HL-60 (cell line): ENCODE results near the gene THBS3.
A peak's percentile ranks its signal among the peaks of the same experiment; 100 is the strongest.
"Not testable (repeated sequence)": the region's sequence is repeated elsewhere in the genome, so short reads cannot be mapped to it uniquely, and the experiment has no call there.

Experiments
- DNase-seq, 2 experiments: peaks; one replicate each; pipeline ENCODE4 v3.0.0-alpha.2; 2010 to 2020; ENCODE audit warnings: low read depth in 1 of 2, low spot score in 1 of 2
- H3K27ac ChIP-seq: fragments of 250-450 bp; sonication (Bioruptor Pico); replicated peaks from 2 replicates; pipeline ENCODE4 v1.5.1; 2020; ENCODE audit warnings: mild to moderate bottlenecking, moderate library complexity
- H3K27me3 ChIP-seq: fragments of 250-450 bp; sonication (Bioruptor Pico); 2 replicates; pipeline ENCODE4 v1.5.1; 2021; ENCODE audit warnings: mild to moderate bottlenecking, moderate library complexity; ENCODE audit not compliant: insufficient read depth, poor library complexity, severe bottlenecking
- H3K4me3 ChIP-seq: replicated peaks from 2 replicates; pipeline ENCODE4 v1.5.1; 2011; ENCODE audit warnings: mild to moderate bottlenecking, control low read depth, low read length; ENCODE audit not compliant: insufficient read depth
- GABPA ChIP-seq: IDR thresholded peaks from 2 replicates; pipeline ENCODE4 v1.6.1; 2012; ENCODE audit warnings: low read depth
- POLR2AphosphoS5 ChIP-seq: IDR thresholded peaks from 2 replicates; pipeline ENCODE4 v1.6.1; 2012; ENCODE audit warnings: low read depth
- SPI1 ChIP-seq: IDR thresholded peaks from 2 replicates; pipeline ENCODE4 v1.6.1; 2012; ENCODE audit warnings: low read depth, mild to moderate bottlenecking, borderline replicate concordance
- TF ChIP-seq, protein P1 (sequence below): IDR thresholded peaks from 2 replicates; pipeline ENCODE4 v1.6.1; 2012; ENCODE audit warnings: low read depth; ENCODE audit not compliant: insufficient replicate concordance
- TF ChIP-seq, protein P2 (sequence below): IDR thresholded peaks from one replicate; pipeline ENCODE4 v1.5.1; 2011; ENCODE audit warnings: low read length, control low read depth, inconsistent platforms; ENCODE audit not compliant: insufficient read depth

THBS3 gene

DNA sequence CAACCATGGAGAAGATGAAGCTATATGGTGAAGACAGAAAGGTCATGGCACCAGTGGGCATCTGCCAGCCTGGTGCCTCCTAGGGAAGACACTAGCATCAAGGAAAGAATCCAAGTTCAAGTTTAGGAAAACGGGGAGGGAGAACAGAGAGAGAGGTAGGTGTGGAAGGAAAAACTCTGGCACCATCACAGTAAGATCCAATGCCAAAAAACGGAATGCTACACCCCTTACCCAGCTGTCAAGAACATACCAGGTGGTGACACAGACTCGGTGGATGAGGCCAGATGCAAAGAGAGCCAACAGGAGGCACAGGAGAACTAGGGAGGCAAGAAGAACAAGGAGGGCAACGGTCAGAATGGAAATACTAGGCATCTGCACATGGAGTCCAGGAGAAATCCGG, 38.2 kb downstream of the THBS3 start:
- TF ChIP-seq SPI1 (no peak), POLR2AphosphoS5 (no peak), GABPA (no peak)
- TF ChIP-seq, protein P1, sequence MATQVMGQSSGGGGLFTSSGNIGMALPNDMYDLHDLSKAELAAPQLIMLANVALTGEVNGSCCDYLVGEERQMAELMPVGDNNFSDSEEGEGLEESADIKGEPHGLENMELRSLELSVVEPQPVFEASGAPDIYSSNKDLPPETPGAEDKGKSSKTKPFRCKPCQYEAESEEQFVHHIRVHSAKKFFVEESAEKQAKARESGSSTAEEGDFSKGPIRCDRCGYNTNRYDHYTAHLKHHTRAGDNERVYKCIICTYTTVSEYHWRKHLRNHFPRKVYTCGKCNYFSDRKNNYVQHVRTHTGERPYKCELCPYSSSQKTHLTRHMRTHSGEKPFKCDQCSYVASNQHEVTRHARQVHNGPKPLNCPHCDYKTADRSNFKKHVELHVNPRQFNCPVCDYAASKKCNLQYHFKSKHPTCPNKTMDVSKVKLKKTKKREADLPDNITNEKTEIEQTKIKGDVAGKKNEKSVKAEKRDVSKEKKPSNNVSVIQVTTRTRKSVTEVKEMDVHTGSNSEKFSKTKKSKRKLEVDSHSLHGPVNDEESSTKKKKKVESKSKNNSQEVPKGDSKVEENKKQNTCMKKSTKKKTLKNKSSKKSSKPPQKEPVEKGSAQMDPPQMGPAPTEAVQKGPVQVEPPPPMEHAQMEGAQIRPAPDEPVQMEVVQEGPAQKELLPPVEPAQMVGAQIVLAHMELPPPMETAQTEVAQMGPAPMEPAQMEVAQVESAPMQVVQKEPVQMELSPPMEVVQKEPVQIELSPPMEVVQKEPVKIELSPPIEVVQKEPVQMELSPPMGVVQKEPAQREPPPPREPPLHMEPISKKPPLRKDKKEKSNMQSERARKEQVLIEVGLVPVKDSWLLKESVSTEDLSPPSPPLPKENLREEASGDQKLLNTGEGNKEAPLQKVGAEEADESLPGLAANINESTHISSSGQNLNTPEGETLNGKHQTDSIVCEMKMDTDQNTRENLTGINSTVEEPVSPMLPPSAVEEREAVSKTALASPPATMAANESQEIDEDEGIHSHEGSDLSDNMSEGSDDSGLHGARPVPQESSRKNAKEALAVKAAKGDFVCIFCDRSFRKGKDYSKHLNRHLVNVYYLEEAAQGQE: no peak
- TF ChIP-seq, protein P2, sequence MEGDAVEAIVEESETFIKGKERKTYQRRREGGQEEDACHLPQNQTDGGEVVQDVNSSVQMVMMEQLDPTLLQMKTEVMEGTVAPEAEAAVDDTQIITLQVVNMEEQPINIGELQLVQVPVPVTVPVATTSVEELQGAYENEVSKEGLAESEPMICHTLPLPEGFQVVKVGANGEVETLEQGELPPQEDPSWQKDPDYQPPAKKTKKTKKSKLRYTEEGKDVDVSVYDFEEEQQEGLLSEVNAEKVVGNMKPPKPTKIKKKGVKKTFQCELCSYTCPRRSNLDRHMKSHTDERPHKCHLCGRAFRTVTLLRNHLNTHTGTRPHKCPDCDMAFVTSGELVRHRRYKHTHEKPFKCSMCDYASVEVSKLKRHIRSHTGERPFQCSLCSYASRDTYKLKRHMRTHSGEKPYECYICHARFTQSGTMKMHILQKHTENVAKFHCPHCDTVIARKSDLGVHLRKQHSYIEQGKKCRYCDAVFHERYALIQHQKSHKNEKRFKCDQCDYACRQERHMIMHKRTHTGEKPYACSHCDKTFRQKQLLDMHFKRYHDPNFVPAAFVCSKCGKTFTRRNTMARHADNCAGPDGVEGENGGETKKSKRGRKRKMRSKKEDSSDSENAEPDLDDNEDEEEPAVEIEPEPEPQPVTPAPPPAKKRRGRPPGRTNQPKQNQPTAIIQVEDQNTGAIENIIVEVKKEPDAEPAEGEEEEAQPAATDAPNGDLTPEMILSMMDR: no peak
- Histone ChIP-seq H3K4me3 (no peak overlapping the region), H3K27ac (no peak overlapping the region), H3K27me3 (no peaks in the 10 kb centered on the region)
- DNase-seq: no peak

DNA sequence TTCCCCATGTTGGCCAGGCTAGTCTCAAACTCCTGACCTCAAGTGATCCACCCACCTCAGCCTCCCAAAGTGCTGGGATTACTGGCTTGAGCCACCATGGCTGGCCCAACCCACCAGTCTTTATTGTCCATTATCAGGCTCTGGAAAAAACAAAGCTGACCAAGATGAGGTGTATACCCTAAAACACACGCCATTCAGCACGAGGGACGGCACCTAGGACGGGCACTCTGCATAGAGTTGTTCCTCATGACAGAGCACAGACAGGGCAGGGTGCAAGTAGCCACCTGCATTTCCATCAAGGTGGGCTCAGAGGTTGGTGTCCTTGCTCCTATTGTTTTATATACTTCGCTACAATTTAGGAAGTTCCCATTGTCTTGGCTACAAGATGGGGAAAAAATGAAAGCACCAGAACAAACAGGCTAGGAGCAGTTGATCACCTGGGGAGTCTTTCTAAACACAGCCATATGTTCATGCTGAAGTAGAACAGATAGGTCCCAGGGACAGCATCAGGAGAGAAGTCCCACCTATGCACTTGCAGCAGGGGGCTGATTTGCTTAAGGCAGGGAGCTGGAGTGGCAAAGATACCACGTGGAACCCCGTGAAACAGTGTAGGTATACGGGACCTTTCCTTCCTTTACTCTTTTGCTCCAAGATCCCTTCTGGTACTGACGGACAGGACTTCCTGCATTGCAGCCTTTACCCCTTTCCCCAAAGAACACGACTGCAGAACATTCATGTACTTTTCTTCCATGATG, 39.1 kb downstream of the THBS3 start:
- H3K4me3 ChIP-seq: no peak overlapping the region
- DNase-seq: no peak
- H3K27ac ChIP-seq: no peak overlapping the region
- TF ChIP-seq POLR2AphosphoS5 (no peak), GABPA (no peak), SPI1 (no peak)
- TF ChIP-seq, protein P2: no peak
- TF ChIP-seq, protein P1: no peak
- no peaks in the 10 kb centered on the region for H3K27me3 ChIP-seq

DNA sequence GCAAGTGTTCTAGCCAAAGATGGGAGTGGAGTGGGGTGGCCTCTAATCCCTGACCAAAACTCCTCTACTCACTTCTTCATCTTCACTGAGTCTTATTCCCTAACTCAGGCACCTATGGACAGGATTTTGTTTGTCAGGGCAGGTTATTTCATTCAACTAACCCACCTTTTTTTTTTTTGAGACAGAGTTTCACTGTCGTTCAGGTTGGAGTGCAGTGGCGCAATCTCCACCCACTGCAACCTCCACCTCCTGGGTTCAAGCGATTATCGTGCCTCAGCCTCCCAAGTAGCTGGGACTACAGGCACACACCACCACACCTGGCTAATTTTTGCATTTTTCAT, 39.6 kb downstream of the THBS3 start:
- H3K27me3 ChIP-seq, DNase-seq, H3K27ac ChIP-seq, H3K4me3 ChIP-seq: not testable (repeated sequence)

DNA sequence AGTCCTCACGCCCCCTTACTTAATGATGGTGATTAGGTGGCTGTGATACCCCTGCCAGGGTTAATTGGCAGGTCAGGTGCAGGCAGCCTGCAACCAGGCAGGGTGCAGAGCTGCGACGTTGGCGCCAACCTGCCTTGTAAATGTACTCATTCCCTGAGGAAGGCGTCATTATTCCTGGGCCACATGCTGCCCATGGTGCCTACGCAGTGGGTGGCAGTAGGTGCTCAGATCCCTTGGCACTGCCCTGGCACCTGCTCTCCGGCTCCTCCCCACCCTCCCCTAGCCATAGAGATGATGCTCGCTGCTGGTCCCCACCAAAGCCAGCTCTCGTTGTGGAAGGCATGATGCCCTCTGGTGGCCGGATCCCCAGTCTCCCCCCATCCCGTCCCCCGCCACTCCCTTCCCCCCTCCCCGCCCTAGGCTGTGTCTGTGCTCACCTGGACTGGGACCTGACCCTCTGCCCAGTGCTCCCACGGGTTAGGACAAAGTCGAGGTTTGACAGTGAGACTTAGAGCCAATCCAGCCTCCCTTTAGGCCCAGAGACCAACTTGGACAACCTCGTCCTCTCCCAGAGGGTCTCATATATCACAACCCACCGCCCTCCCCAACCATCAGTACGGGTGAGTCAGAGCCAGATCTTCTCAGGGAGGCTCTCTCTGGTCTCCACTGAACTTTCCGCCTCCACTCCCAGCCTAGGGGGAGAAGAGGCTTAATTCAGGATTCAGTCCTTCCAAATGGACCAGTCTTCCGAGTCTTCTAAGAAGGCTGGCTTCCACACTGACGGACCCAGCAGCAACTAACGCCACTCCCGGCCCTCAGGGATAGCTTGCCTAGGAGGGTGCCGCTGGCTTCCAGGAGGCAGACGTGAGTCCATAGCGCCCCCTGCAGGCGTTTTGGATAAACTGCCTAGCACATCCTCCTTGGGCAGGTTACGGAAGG, 40.3 kb downstream of the THBS3 start:
- Histone ChIP-seq H3K4me3 (no peak overlapping the region), H3K27ac (peak overlapping the region; percentile 52; the same call in 1 of the 2 replicates), H3K27me3 (no peaks in the 10 kb centered on the region)
- peak; percentile 5; the same call in 1 of the 2 replicates for TF ChIP-seq GABPA
- no peak for TF ChIP-seq POLR2AphosphoS5
- TF ChIP-seq SPI1: no peak
- TF ChIP-seq, protein P1: no peak
- TF ChIP-seq, protein P2: peak; percentile 81
- DNase-seq: peak; percentile 83 to 92
